Retinal pigment epithelial cell (primary cell): ENCODE results near the gene ABCB4.

Experiments
- DNase-seq: peaks from one replicate; pipeline ENCODE4 v3.0.0-alpha.2; 2010; ENCODE audit warnings: low read depth
- H3K4me3 ChIP-seq: 2 replicates; pipeline ENCODE4 v1.5.1; 2011; ENCODE audit warnings: mild to moderate bottlenecking, low read length, control low read depth, moderate library complexity
- CTCF ChIP-seq: conservative IDR thresholded peaks from 2 replicates; pipeline ENCODE4 v1.5.1; 2011; ENCODE audit warnings: low read depth, low read length, control low read depth, inconsistent platforms

ABCB4 gene

GRCh38 chr7:87511510-87511909 lies 36.0 kb upstream of the ABCB4 start:
- no peak for TF ChIP-seq CTCF
- DNase-seq = no peak
- no peak overlapping the region for H3K4me3 ChIP-seq

- H3K4me3 ChIP-seq = no peak overlapping the region
- no peak for DNase-seq
- no peak for TF ChIP-seq CTCF
Measured at GRCh38 chr7:87510411-87510875, 35.0 kb upstream of the ABCB4 start.

GRCh38 chr7:87507446-87507845 lies 32.0 kb upstream of the ABCB4 start:
- no peak overlapping the region for H3K4me3 ChIP-seq
- TF ChIP-seq CTCF = no peak
- no peak for DNase-seq

- DNase-seq = peak; percentile 2
- no peak overlapping the region for H3K4me3 ChIP-seq
- TF ChIP-seq CTCF = peak; percentile 55
Measured at GRCh38 chr7:87506246-87507180, 31.0 kb upstream of the ABCB4 start.

GRCh38 chr7:87505557-87506245 lies 30.2 kb upstream of the ABCB4 start:
- H3K4me3 ChIP-seq = no peak overlapping the region
- DNase-seq = no peak
- no peak for TF ChIP-seq CTCF

- DNase-seq = no peak
- H3K4me3 ChIP-seq = no peak overlapping the region
- no peak for TF ChIP-seq CTCF
Measured at GRCh38 chr7:87505122-87505521, 29.6 kb upstream of the ABCB4 start.
